CD4-positive, alpha-beta T cell treated with Interferon alpha-2 for 1 hour (primary cell): Measurements from ENCODE around the gene P2RY14.

Experiments used
- DNase-seq, 2 donors: peaks; one replicate each; pipeline ENCODE4 v3.0.0-alpha.2; 2020 to 2022

The P2RY14 gene

GRCh38 chr3:151213151-151213550 is 65.2 kb downstream of the P2RY14 start:
- no peak for DNase-seq

- DNase-seq = peak in 1 of 2 donors; percentile 39
Measured at GRCh38 chr3:151210676-151211381, 67.5 kb downstream of the P2RY14 start.

GRCh38 chr3:151209654-151210053 is 68.7 kb downstream of the P2RY14 start:
- peak in 1 of 2 donors; percentile 50 for DNase-seq

GRCh38 chr3:151206201-151206600 is 72.1 kb downstream of the P2RY14 start:
- DNase-seq = peak in 1 of 2 donors; percentile 58

GRCh38 chr3:151205482-151205881 is 72.9 kb downstream of the P2RY14 start:
- no peak for DNase-seq

- DNase-seq = peak; percentile 43 to 80
Measured at GRCh38 chr3:151204530-151205402, 73.6 kb downstream of the P2RY14 start.

- DNase-seq = peak; percentile 72 to 85
Measured at GRCh38 chr3:151203051-151203420, 75.3 kb downstream of the P2RY14 start, which contains the start of gene GPR171. Gene GPR171, minus strand, starts transcription at chr3:151203216. Its CDS starts 3,830 bp downstream, at chr3:151199386.

- DNase-seq = peak in 1 of 2 donors; percentile 56
Measured at GRCh38 chr3:151201051-151201730, 77.2 kb downstream of the P2RY14 start.

GRCh38 chr3:151200586-151200985 is 77.8 kb downstream of the P2RY14 start:
- peak in 1 of 2 donors; percentile 31 for DNase-seq

- peak in 1 of 2 donors; percentile 49 for DNase-seq
Measured at GRCh38 chr3:151199554-151200438, 78.5 kb downstream of the P2RY14 start.

- DNase-seq = no peak
Measured at GRCh38 chr3:151198849-151199248, 79.5 kb downstream of the P2RY14 start.

- no peak for DNase-seq
Measured at GRCh38 chr3:151197981-151198767, 80.2 kb downstream of the P2RY14 start.

- no peak for DNase-seq
Measured at GRCh38 chr3:151197228-151197627, 81.1 kb downstream of the P2RY14 start.

GRCh38 chr3:151196434-151196833 is 81.9 kb downstream of the P2RY14 start:
- DNase-seq = no peak

- DNase-seq = no peak
Measured at GRCh38 chr3:151195826-151196225, 82.5 kb downstream of the P2RY14 start.

GRCh38 chr3:151192545-151192944 is 85.8 kb downstream of the P2RY14 start:
- no peak for DNase-seq

GRCh38 chr3:151191095-151191494 is 87.2 kb downstream of the P2RY14 start:
- no peak for DNase-seq

GRCh38 chr3:151183265-151183671 is 95.1 kb downstream of the P2RY14 start:
- DNase-seq = peak in 1 of 2 donors; percentile 25

- no peak for DNase-seq
Measured at GRCh38 chr3:151182349-151183079, 95.8 kb downstream of the P2RY14 start.

- no peak for DNase-seq
Measured at GRCh38 chr3:151178208-151178845, 100.0 kb downstream of the P2RY14 start.
